ENCODE results near the gene DFFB. TPM values are rescaled to one million over a fixed set of nuclear protein-coding genes. Genes with fewer than 3 reads are reported as not detected.

The DFFB gene
- total and polyA plus RNA-seq, 9 of the 15 experiments (the other 6 are each of a cell fraction or from before 2014, with no cell fraction given): 2.3 to 15.8 (median 11.5) TPM

DNA sequence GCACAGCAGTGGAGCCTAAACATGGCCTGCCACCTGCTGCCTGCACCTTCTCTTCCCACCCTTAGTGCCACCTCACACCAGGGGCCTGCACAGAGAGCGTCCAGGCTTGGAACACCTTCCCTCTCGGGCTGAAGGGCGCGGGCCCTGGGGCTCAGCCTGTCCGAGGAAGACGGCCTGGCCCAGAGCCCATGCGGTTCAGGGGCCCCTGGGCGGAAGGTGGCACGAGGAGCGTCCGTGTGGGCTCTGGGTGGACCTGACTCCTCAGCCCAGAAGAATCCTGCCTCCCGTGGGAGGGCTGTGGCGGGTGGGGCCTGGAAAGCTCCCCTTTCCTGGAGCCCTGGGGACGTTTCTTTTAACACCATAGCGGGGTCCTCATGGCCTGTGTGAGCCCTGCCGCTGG lies 19.4 kb downstream of the DFFB start:
- no peaks in the 10 kb centered on the region for H3K9me1 ChIP-seq (ENCODE audit: control insufficient read depth, insufficient read depth, low read length)
- H3K9ac ChIP-seq (ENCODE audit: insufficient read depth in 1 of 2, low read depth in 2 of 2, low read length in 2 of 2): no peak overlapping the region
- peaks cover 0 to 18% of the 10 kb centered on the region in 2 experiments; a peak in 3 of 5 replicates for H3K4me1 ChIP-seq (replicated peaks in 1 of 2; ENCODE audit: control insufficient read depth in 2 of 2, insufficient read depth in 2 of 2, low read length in 2 of 2)
- no peak overlapping the region for H3K4me3 ChIP-seq
- H3K79me2 ChIP-seq (ENCODE audit: control insufficient read depth, insufficient read depth, low read length): no peaks in the 10 kb centered on the region
- intact Hi-C loops (cut with micrococcal nuclease): no loop called here
- BruUV-seq (replicated peaks): no TSS peak
- no peak for DNase-seq (ENCODE audit: extremely low read depth in 1 of 4, low spot score in 3 of 4)
- ChIA-PET POLR2A (no interaction called here), CTCF (ENCODE audit: low intra/inter-chr PET ratio) (no interaction called here)
- H3K36me3 ChIP-seq (ENCODE audit: control insufficient read depth, insufficient read depth, low read length): peaks cover 49% of the 10 kb centered on the region; the same call in 2 of the 3 replicates
- no peak overlapping the region for H3K27ac ChIP-seq (ENCODE audit: extremely low read depth, low read depth, low read length)
- peaks cover 4% of the 10 kb centered on the region for H3K9me3 ChIP-seq (replicated peaks; ENCODE audit: control insufficient read depth, insufficient read depth, low read depth, low read length)
- no peak overlapping the region for H2AFZ ChIP-seq (ENCODE audit: low read depth, low read length)
- ATAC-seq: no peak; the same call in 2 of the 3 replicates
- no peaks in the 10 kb centered on the region for H3K27me3 ChIP-seq (ENCODE audit: control insufficient read depth in 2 of 2, insufficient read depth in 2 of 2, low read length in 2 of 2)
- H4K20me1 ChIP-seq (replicated peaks; ENCODE audit: control insufficient read depth, insufficient read depth, low read length): no peaks in the 10 kb centered on the region
- TF ChIP-seq ZNF77 (CRISPR knock-in tag; IDR thresholded peaks at IDR 0.05) (no peak), MAFF (IDR thresholded peaks at IDR 0.05; ENCODE audit: low read length) (no peak), ZNF431 (CRISPR knock-in tag; IDR thresholded peaks at IDR 0.05) (no peak), CREBBP (IDR thresholded peaks at IDR 0.05; ENCODE audit: low read depth, low read length) (no peak), SMAD2 (IDR thresholded peaks at IDR 0.05; ENCODE audit: low read depth, low read length) (no peak), SRF (CRISPR knock-in tag; IDR thresholded peaks at IDR 0.05) (no peak), CBX3 (IDR thresholded peaks at IDR 0.05; ENCODE audit: borderline replicate concordance in 1 of 2, low read length in 2 of 2) (no peak), C11orf30 (IDR thresholded peaks at IDR 0.05; ENCODE audit: low read depth) (no peak), ETV6 (IDR thresholded peaks at IDR 0.05; ENCODE audit: borderline replicate concordance in 1 of 2, low read depth in 2 of 2, low read length in 1 of 2) (no peak), ETV6 (CRISPR knock-in tag; IDR thresholded peaks at IDR 0.05; ENCODE audit: borderline replicate concordance) (no peak), CTBP1 (IDR thresholded peaks at IDR 0.05; ENCODE audit: borderline replicate concordance) (no peak), SNIP1 (IDR thresholded peaks at IDR 0.05; ENCODE audit: low read depth) (no peak), ZNF316 (IDR thresholded peaks at IDR 0.05) (no peak), ID3 (CRISPR knock-in tag; IDR thresholded peaks at IDR 0.05) (no peak), ID3 (tag; IDR thresholded peaks at IDR 0.05) (no peak), ZNF384 (IDR thresholded peaks at IDR 0.05; ENCODE audit: low read depth, low read length) (no peak), TSC22D4 (tag; IDR thresholded peaks at IDR 0.05) (no peak)
- 86% methylated on average over 16 of the region's 16 CpGs for WGBS (ENCODE audit: insufficient coverage, low coverage, missing lambda C conversion rate)
- H3K4me2 ChIP-seq (ENCODE audit: insufficient read depth, low read length): no peak overlapping the region
- no peak for FAIRE-seq
- in situ Hi-C loops (cut with MboI): no loop called here

Measured in K562 (cell line).